ENCODE results near the gene RGS6.

DNA sequence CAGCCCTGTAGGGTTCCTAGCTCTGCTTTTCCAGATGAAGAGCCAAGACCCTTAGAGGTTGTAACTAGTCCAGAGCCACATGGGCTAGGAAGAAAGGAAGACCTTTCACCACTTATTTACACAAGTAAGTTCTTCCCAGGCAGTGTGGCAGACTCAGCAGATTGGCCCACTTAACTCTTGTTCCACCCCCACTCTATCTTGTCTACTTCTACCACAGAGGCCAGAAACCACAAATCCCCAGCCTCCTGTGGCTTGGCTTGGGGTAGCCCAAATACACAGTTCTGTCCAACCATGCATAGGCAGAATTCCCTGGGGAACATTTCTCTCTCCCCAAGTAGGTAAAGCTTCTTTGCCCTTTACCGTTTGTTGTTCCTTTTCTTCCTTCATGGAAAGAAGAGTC is 383.5 kb downstream of the RGS6 start:
- TF ChIP-seq CTCF (IDR thresholded peaks at IDR 0.05 in 4 of 5, conservative IDR thresholded peaks at IDR 0.05 in 1 of 5) = no peak
- no peak for TF ChIP-seq POLR2A (IDR thresholded peaks at IDR 0.05)

All from gastrocnemius medialis (tissue), 4 donors.